Measurements from ENCODE around the gene MXD4. TPM values are rescaled to one million over a fixed set of nuclear protein-coding genes. Genes with fewer than 3 reads are reported as not detected.

The MXD4 gene
- total and polyA plus RNA-seq, 2 of the 13 experiments (the other 11 are each of a cell fraction or from before 2014, with no cell fraction given) = 29.0 to 31.3 TPM

- TF ChIP-seq, protein P1, sequence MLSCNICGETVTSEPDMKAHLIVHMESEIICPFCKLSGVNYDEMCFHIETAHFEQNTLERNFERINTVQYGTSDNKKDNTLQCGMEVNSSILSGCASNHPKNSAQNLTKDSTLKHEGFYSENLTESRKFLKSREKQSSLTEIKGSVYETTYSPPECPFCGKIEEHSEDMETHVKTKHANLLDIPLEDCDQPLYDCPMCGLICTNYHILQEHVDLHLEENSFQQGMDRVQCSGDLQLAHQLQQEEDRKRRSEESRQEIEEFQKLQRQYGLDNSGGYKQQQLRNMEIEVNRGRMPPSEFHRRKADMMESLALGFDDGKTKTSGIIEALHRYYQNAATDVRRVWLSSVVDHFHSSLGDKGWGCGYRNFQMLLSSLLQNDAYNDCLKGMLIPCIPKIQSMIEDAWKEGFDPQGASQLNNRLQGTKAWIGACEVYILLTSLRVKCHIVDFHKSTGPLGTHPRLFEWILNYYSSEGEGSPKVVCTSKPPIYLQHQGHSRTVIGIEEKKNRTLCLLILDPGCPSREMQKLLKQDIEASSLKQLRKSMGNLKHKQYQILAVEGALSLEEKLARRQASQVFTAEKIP (CRISPR knock-in tag; IDR thresholded peaks at IDR 0.05; ENCODE audit: borderline replicate concordance) = no peak
- TF ChIP-seq, protein P2, sequence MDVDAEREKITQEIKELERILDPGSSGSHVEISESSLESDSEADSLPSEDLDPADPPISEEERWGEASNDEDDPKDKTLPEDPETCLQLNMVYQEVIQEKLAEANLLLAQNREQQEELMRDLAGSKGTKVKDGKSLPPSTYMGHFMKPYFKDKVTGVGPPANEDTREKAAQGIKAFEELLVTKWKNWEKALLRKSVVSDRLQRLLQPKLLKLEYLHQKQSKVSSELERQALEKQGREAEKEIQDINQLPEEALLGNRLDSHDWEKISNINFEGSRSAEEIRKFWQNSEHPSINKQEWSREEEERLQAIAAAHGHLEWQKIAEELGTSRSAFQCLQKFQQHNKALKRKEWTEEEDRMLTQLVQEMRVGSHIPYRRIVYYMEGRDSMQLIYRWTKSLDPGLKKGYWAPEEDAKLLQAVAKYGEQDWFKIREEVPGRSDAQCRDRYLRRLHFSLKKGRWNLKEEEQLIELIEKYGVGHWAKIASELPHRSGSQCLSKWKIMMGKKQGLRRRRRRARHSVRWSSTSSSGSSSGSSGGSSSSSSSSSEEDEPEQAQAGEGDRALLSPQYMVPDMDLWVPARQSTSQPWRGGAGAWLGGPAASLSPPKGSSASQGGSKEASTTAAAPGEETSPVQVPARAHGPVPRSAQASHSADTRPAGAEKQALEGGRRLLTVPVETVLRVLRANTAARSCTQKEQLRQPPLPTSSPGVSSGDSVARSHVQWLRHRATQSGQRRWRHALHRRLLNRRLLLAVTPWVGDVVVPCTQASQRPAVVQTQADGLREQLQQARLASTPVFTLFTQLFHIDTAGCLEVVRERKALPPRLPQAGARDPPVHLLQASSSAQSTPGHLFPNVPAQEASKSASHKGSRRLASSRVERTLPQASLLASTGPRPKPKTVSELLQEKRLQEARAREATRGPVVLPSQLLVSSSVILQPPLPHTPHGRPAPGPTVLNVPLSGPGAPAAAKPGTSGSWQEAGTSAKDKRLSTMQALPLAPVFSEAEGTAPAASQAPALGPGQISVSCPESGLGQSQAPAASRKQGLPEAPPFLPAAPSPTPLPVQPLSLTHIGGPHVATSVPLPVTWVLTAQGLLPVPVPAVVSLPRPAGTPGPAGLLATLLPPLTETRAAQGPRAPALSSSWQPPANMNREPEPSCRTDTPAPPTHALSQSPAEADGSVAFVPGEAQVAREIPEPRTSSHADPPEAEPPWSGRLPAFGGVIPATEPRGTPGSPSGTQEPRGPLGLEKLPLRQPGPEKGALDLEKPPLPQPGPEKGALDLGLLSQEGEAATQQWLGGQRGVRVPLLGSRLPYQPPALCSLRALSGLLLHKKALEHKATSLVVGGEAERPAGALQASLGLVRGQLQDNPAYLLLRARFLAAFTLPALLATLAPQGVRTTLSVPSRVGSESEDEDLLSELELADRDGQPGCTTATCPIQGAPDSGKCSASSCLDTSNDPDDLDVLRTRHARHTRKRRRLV (CRISPR knock-in tag; IDR thresholded peaks at IDR 0.05) = no peak
- TF ChIP-seq ZNF660 (CRISPR knock-in tag; IDR thresholded peaks at IDR 0.05; ENCODE audit: borderline replicate concordance, low read depth) (no peak), RARG (CRISPR knock-in tag; IDR thresholded peaks at IDR 0.05; ENCODE audit: low read depth) (no peak), TAF1 (CRISPR knock-in tag; IDR thresholded peaks at IDR 0.05) (0 out of 2 replicates have a peak, but pooled peaks have one; percentile 2), CCDC6 (CRISPR knock-in tag; IDR thresholded peaks at IDR 0.05) (no peak; the same call in 1 of the 2 replicates), ZNF672 (CRISPR knock-in tag; IDR thresholded peaks at IDR 0.05) (no peak), ZNF501 (CRISPR knock-in tag; IDR thresholded peaks at IDR 0.05) (no peak), MEIS1 (CRISPR knock-in tag; IDR thresholded peaks at IDR 0.05; ENCODE audit: borderline replicate concordance) (no peak), MYC (CRISPR knock-in tag; IDR thresholded peaks at IDR 0.05; ENCODE audit: borderline replicate concordance) (peak; percentile 10; the same call in 1 of the 2 replicates), ELF4 (CRISPR knock-in tag; IDR thresholded peaks at IDR 0.05; ENCODE audit: borderline replicate concordance) (no peak), ZSCAN29 (CRISPR knock-in tag; conservative IDR thresholded peaks at IDR 0.05) (no peak), KLF16 (CRISPR knock-in tag; IDR thresholded peaks at IDR 0.05) (0 out of 4 replicates have a peak, but pooled peaks of 1 of the 2 experiments have one; percentile 22), ARHGAP35 (CRISPR knock-in tag; IDR thresholded peaks at IDR 0.05; ENCODE audit: borderline replicate concordance) (no peak), RBAK (CRISPR knock-in tag; IDR thresholded peaks at IDR 0.05) (no peak), MAZ (IDR thresholded peaks at IDR 0.05; ENCODE audit: borderline replicate concordance, low read depth, low read length) (no peak), MAZ (CRISPR knock-in tag; IDR thresholded peaks at IDR 0.05; ENCODE audit: low read depth) (no peak)
Measured at GRCh38 chr4:2260344-2261109, 1.4 kb downstream of the MXD4 start (continued).

Data from HepG2 (cell line).